HCT116 (cell line): ENCODE data around the gene MBD5. TPM values are rescaled to one million over a fixed set of nuclear protein-coding genes. Genes with fewer than 3 reads are reported as not detected.

Experiments
- ATAC-seq: fragments of 200-7000 bp; cut with Tn5 transposase; 2 replicates; pipeline ENCODE4 v1.9.1; 2020; ENCODE audit warnings: mild to moderate bottlenecking, moderate library complexity
- BruUV-seq: library from RNA; stranded (reverse); fragments of 400-500 nt; replicated peaks from 2 replicates; lab custom pipeline; 2021; lab: Mats Ljungman, UMichigan
- CTCF ChIA-PET: fragments of 300-600 bp; sonication (Branson Sonifier 250); formaldehyde crosslinking; loops from one replicate; lab custom pipeline; 2021; ENCODE audit warnings: antibody characterized with exemption; lab: Charles Lee
- POLR2A ChIA-PET: fragments of 300-600, 350-600 bp; sonication (Branson Sonifier 250); formaldehyde crosslinking; loops from one replicate; lab custom pipeline; 2021; ENCODE audit warnings: antibody characterized with exemption; lab: Charles Lee
- RAD21 ChIA-PET, 2 experiments: fragments of 300-600 bp; sonication (Branson Sonifier 250); formaldehyde crosslinking; loops; one replicate each; lab custom pipeline; 2023; ENCODE audit warnings: low total read pairs in 2 of 2; ENCODE audit not compliant: uncharacterized antibody in 2 of 2, unreplicated experiment in 2 of 2, low non-redundant PET in 1 of 2; lab: Charles Lee
- DNase-seq: peaks from one replicate; pipeline ENCODE4 v3.0.0-alpha.2; 2010; ENCODE audit warnings: low read depth, low spot score
- H2AFZ ChIP-seq: fragments of 200-600 bp; shearing (Covaris generic), sonication (generic); 2 replicates; pipeline ENCODE4 v1.6.1; 2017; ENCODE audit warnings: low read depth, mixed run types, mixed read lengths, antibody characterized with exemption, low read length; ENCODE audit not compliant: poor library complexity, severe bottlenecking
- H3K27ac ChIP-seq: 2 replicates; pipeline ENCODE4 v1.5.1; 2012; ENCODE audit warnings: low read depth, low read length
- H3K27me3 ChIP-seq: fragments of 200-600 bp; sonication (generic); 2 replicates; pipeline ENCODE4 v1.6.1; 2016; ENCODE audit warnings: mixed run types, low read length, mixed read lengths; ENCODE audit not compliant: insufficient read depth
- H3K36me3 ChIP-seq, 2 experiments: fragments of 200-500 bp in 1 of 2; fragments of 200-600 bp in 1 of 2; sonication (Bioruptor generic) in 1 of 2; sonication (generic) in 1 of 2; 2 replicates each; pipeline versions ENCODE4 v1.5.1 to v1.6.1; 2014 to 2016; ENCODE audit warnings: low read length in 2 of 2, inconsistent platforms in 1 of 2, mixed read lengths in 1 of 2, mixed run types in 1 of 2; ENCODE audit not compliant: insufficient read depth in 2 of 2, control insufficient read depth in 1 of 2
- H3K4me1 ChIP-seq, 2 experiments: fragments of 200-600 bp in 1 of 2; sonication (generic) in 1 of 2; 2 replicates each; pipeline versions ENCODE4 v1.5.1 to v1.6.1; 2012 to 2017; ENCODE audit warnings: low read length in 2 of 2, inconsistent platforms in 1 of 2, mild to moderate bottlenecking in 1 of 2, mixed read lengths in 1 of 2, mixed run types in 1 of 2, moderate library complexity in 1 of 2; ENCODE audit not compliant: insufficient read depth in 2 of 2, control insufficient read depth in 1 of 2
- H3K4me2 ChIP-seq: fragments of 200-600 bp; sonication (generic); 2 replicates; pipeline ENCODE4 v1.6.1; 2017; ENCODE audit warnings: mixed run types, low read length, mixed read lengths
- H3K4me3 ChIP-seq, 2 experiments: fragments of 200-600 bp in 1 of 2; sonication (generic) in 1 of 2; replicated peaks in 1 of 2; 2 replicates each; pipeline ENCODE4 v1.5.1; 2011 to 2016; ENCODE audit warnings: low read length in 2 of 2, control low read depth in 1 of 2, low read depth in 1 of 2, mild to moderate bottlenecking in 1 of 2, mixed read lengths in 1 of 2, mixed run types in 1 of 2
- H3K79me2 ChIP-seq: fragments of 200-600 bp; sonication (generic); 2 replicates; pipeline ENCODE4 v1.6.1; 2017; ENCODE audit warnings: mild to moderate bottlenecking, mixed run types, low read length, moderate library complexity, mixed read lengths; ENCODE audit not compliant: insufficient read depth
- H3K9ac ChIP-seq: fragments of 200-600 bp; sonication (generic); 2 replicates; pipeline ENCODE4 v1.6.1; 2016; ENCODE audit warnings: low read length, mixed read lengths
- H3K9me2 ChIP-seq: fragments of 200-600 bp; sonication (generic), shearing (Covaris generic); 2 replicates; pipeline ENCODE4 v1.6.1; 2017; ENCODE audit warnings: mixed run types, mild to moderate bottlenecking, moderate library complexity; ENCODE audit not compliant: insufficient read depth
- H3K9me3 ChIP-seq, 2 experiments: fragments of 200-500 bp in 1 of 2; fragments of 200-600 bp in 1 of 2; sonication (Bioruptor generic) in 1 of 2; sonication (generic) in 1 of 2; 2 replicates each; pipeline ENCODE4 v1.6.1; 2014 to 2017; ENCODE audit warnings: low read length in 2 of 2, mixed read lengths in 2 of 2, inconsistent platforms in 1 of 2, low read depth in 1 of 2, mild to moderate bottlenecking in 1 of 2, mixed run types in 1 of 2, moderate library complexity in 1 of 2; ENCODE audit not compliant: control insufficient read depth in 1 of 2, insufficient read depth in 1 of 2
- H4K20me1 ChIP-seq: fragments of 200-600 bp; sonication (generic), shearing (Covaris generic); 2 replicates; pipeline ENCODE4 v1.6.1; 2017; ENCODE audit warnings: mixed run types, mild to moderate bottlenecking, moderate library complexity; ENCODE audit not compliant: insufficient read depth
- ATF3 ChIP-seq: IDR thresholded peaks from 2 replicates; pipeline ENCODE4 v1.6.1; 2012
- ELF1 ChIP-seq: IDR thresholded peaks from 2 replicates; pipeline ENCODE4 v1.6.1; 2012; ENCODE audit warnings: low read depth, borderline replicate concordance
- JUND ChIP-seq: IDR thresholded peaks from 2 replicates; pipeline ENCODE4 v1.6.1; 2012
- REST ChIP-seq: IDR thresholded peaks from 2 replicates; pipeline ENCODE4 v1.6.1; 2012; ENCODE audit warnings: low read depth
- SP1 ChIP-seq: IDR thresholded peaks from 2 replicates; pipeline ENCODE4 v1.6.1; 2012; ENCODE audit warnings: low read depth
- intact Hi-C: fragments of 100-400 bp; cut with micrococcal nuclease; formaldehyde crosslinking; loops from 2 replicates; pipeline ENCODE4 v1.10.0; 2022
- total RNA-seq: library from RNA; stranded (reverse); gene quantifications from one replicate; pipeline ENCODE4 v1.2.1, GENCODE V29; 2021; ENCODE audit not compliant: unreplicated experiment
- TF ChIP-seq, protein P1 (sequence below), 3 experiments: fragments of 200-600 bp in 1 of 3; sonication (generic) in 1 of 3; IDR thresholded peaks in 2 of 3; conservative IDR thresholded peaks in 1 of 3; 2 replicates each; pipeline ENCODE4 v1.5.1; 2012 to 2017; ENCODE audit warnings: low read depth in 2 of 3, low read length in 2 of 3, antibody characterized with exemption in 1 of 3, borderline replicate concordance in 1 of 3, control low read depth in 1 of 3, mild to moderate bottlenecking in 1 of 3, mixed read lengths in 1 of 3, mixed run types in 1 of 3, moderate library complexity in 1 of 3; ENCODE audit not compliant: insufficient read depth in 1 of 3

Gene MBD5
- total RNA-seq, 1 experiment from 2014 or later: 20.5 TPM

DNA sequence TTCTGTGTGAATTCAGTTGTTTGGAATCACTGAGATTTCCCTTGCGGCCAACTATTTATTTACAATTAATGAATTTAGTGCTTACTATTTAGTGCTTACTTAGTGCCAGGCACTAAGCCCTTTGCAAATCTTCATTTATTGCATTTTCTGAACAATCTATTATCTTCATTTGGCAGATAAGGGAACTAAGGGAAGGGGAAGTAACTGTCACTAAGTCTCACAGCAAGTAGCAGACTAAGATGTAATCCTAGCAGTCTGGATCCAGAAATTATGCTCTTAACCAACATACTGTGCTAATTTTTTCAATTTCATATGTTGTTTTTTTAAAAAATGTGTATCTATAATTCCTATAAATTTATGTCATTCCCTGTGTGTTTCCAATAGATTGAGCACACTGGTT, 409.2 kb downstream of the MBD5 start:
- Histone ChIP-seq H3K4me3 (no peak overlapping the region), H2AFZ (no peak overlapping the region), H3K9me2 (no peaks in the 10 kb centered on the region), H3K79me2 (no peaks in the 10 kb centered on the region), H3K27ac (no peak overlapping the region), H3K4me1 (no peaks in the 10 kb centered on the region), H4K20me1 (no peaks in the 10 kb centered on the region), H3K9me3 (no peaks in the 10 kb centered on the region), H3K27me3 (no peaks in the 10 kb centered on the region), H3K9ac (no peak overlapping the region), H3K4me2 (no peak overlapping the region), H3K36me3 (no peaks in the 10 kb centered on the region)
- ChIA-PET CTCF (no interaction called here), RAD21 (no interaction called here), POLR2A (no interaction called here)
- TF ChIP-seq JUND (no peak), ELF1 (no peak), ATF3 (no peak), SP1 (no peak), REST (no peak)
- TF ChIP-seq, protein P1, sequence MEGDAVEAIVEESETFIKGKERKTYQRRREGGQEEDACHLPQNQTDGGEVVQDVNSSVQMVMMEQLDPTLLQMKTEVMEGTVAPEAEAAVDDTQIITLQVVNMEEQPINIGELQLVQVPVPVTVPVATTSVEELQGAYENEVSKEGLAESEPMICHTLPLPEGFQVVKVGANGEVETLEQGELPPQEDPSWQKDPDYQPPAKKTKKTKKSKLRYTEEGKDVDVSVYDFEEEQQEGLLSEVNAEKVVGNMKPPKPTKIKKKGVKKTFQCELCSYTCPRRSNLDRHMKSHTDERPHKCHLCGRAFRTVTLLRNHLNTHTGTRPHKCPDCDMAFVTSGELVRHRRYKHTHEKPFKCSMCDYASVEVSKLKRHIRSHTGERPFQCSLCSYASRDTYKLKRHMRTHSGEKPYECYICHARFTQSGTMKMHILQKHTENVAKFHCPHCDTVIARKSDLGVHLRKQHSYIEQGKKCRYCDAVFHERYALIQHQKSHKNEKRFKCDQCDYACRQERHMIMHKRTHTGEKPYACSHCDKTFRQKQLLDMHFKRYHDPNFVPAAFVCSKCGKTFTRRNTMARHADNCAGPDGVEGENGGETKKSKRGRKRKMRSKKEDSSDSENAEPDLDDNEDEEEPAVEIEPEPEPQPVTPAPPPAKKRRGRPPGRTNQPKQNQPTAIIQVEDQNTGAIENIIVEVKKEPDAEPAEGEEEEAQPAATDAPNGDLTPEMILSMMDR (IDR thresholded peaks at IDR 0.05 in 2 of 3, conservative IDR thresholded peaks at IDR 0.05 in 1 of 3; ENCODE audit: borderline replicate concordance in 1 of 3, insufficient read depth in 1 of 3, low read depth in 2 of 3, low read length in 2 of 3): no peak
- DNase-seq (no peak), ATAC-seq (no peak)
- BruUV-seq: no TSS peak
- intact Hi-C loops: no loop called here
